Stimulated activated CD4-positive, alpha-beta T cell treated with anti-CD3 and anti-CD28 coated beads, Interleukin-4, amount 100 ng/mL, for 4 hours (primary cell): ENCODE measurements around the gene FBLN7.

ENCODE experiments used
- DNase-seq, 2 experiments: peaks; one replicate each; pipeline ENCODE4 v3.0.0-alpha.2; 2020

The FBLN7 gene

GRCh38 chr2:112141626-112142007, 3.4 kb downstream of the FBLN7 start:
- DNase-seq: no peak

- no peak for DNase-seq
These were observed 4.4 kb downstream of the FBLN7 start for GRCh38 chr2:112142525-112143078.

- no peak for DNase-seq
These were observed 5.0 kb downstream of the FBLN7 start for GRCh38 chr2:112143150-112143549.

GRCh38 chr2:112144966-112145365, 6.8 kb downstream of the FBLN7 start:
- DNase-seq: no peak

GRCh38 chr2:112147382-112148168, 9.4 kb downstream of the FBLN7 start:
- DNase-seq: no peak

- DNase-seq: no peak
These were observed 10.3 kb downstream of the FBLN7 start for GRCh38 chr2:112148477-112148876.

- DNase-seq: no peak
These were observed 11.0 kb downstream of the FBLN7 start for GRCh38 chr2:112149194-112149593.

- no peak for DNase-seq
These were observed 11.8 kb downstream of the FBLN7 start for GRCh38 chr2:112149866-112150435.

- DNase-seq: no peak
These were observed 12.3 kb downstream of the FBLN7 start for GRCh38 chr2:112150447-112150846.

GRCh38 chr2:112150851-112151250, 12.7 kb downstream of the FBLN7 start:
- DNase-seq: no peak

- DNase-seq: no peak
These were observed 13.1 kb downstream of the FBLN7 start for GRCh38 chr2:112151271-112151670.

GRCh38 chr2:112151701-112152440, 13.7 kb downstream of the FBLN7 start:
- no peak for DNase-seq

- no peak for DNase-seq
These were observed 14.4 kb downstream of the FBLN7 start for GRCh38 chr2:112152476-112153178.

- no peak for DNase-seq
These were observed 14.9 kb downstream of the FBLN7 start for GRCh38 chr2:112153179-112153490.

GRCh38 chr2:112153501-112153900, 15.3 kb downstream of the FBLN7 start:
- DNase-seq: no peak

GRCh38 chr2:112154246-112155117, 16.3 kb downstream of the FBLN7 start:
- DNase-seq: peak in 1 of 2 experiments; percentile 15

GRCh38 chr2:112155331-112156151, 17.4 kb downstream of the FBLN7 start:
- DNase-seq: peak; percentile 20 to 26

- peak; percentile 11 to 41 for DNase-seq
These were observed 18.2 kb downstream of the FBLN7 start for GRCh38 chr2:112156152-112156986.

GRCh38 chr2:112157472-112157871, 19.3 kb downstream of the FBLN7 start:
- no peak for DNase-seq

- no peak for DNase-seq
These were observed 21.3 kb downstream of the FBLN7 start for GRCh38 chr2:112159454-112159921.
